Bone marrow (tissue), 2 donors: ENCODE results near the gene NGEF.
"Not testable (repeated sequence)": the region's sequence is repeated elsewhere in the genome, so short reads cannot be mapped to it uniquely, and the experiment has no call there.

ENCODE experiments used
- DNase-seq, 2 donors: peaks; one replicate each; lab custom pipeline; 2025; lab: John Stamatoyannopoulos, UW

NGEF gene

DNA sequence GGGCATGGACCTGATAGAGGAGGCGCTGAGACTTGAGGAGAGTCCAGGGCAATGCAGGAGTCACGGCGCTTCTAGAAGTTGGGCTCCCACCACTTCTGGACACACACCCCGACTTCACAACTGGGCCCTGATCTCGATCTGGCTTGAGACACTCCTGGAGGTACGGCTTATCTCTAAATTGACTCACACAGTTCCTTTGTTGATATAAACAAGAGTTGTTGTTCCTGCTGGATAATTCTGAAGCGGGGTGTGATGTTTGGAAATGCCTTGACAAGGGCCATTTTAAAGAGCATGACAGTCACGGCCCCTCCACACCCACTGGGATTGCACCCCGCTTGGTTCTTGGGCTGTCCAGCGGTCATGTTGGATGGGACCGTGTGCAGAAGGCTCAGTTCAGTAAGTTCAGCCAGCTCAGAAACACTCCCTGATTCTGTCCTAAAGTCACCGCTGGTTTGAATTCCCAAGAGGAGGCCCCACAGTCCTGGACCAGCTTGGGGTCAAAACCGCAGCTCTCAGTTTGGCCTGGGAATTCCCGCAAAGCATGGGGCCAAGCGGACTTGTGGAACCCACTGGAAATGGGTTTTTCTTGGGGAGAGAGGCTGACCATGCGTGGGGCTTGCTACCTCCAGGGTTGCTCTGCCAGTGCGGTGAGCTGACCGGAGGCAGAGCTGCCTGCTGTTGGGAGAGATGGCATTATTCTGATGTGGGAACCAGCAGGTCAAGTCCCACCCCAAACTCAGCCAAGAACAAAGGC, 10.1 kb upstream of the NGEF start:
- no peak for DNase-seq

DNA sequence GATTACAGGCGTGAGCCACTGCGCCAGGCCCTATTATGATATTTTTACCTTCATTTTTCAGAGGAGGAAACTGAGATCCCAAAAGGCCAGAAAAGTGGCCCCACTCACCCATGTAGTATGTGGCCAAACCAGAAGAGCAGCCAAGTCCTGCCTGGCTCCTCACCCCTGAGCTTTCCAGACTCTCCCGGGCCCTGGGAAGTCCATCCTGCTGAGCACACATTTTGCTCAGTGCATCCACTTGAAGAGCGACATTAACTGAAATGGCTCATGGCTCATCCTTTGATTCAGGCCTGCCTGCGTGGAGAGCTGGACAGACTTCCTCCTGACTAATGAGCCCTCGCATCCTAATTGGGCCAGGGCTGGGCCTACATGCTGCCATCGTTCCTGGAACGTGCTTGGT, 9.5 kb upstream of the NGEF start:
- no peak for DNase-seq

DNA sequence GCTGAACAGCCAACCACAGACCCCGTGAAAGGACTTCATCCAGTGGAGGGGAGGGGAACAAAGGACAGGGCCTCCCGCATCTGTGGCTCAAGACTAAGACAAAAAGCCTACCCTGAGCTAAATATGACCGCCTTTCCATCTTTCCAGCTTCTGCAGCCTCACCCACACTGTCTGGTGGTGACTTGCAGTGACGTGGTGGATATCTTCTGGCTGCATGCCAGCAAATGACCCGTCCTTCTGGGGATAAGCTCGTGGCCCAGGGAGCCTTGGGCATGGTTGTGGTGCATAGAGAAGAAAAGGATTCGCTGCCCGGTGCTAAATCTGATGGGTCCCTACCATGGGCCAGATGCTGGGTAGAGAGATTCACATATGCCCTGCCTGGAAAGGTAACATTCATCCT, 8.7 kb upstream of the NGEF start:
- no peak for DNase-seq

DNA sequence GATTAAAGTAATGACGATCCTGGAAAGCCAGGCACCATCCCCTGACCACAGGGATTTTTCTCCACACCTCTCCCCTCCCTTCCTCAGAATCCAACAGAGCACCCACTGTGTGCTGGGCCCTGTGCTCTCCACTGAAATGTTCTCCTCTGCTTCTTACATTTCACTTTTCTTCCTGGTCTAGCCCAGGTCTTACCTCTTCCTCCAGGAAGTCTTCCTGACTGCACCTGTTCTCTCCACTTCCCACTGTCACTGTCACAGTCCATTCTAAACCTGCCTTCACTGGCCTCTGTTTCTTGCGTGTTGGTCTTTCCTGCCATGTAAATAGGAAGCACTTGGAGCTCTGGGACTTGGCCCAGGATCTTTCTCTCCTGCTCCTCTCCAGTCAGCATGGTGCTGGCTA, 7.4 kb upstream of the NGEF start:
- no peak for DNase-seq

DNA sequence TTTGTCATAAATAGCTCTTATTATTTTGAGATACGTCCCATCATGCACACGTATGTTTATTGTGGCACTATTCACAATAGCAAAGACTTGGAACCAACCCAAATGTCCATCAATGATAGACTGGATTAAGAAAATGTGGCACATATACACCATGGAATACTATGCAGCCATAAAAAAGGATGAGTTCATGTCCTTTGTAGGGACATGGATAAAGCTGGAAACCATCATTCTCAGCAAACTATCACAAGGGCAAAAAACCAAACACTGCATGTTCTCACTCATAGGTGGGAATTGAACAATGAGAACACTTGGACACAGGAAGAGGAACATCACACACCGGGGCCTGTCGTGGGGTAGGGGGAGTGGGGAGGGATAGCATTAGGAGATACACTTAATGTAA, 6.6 kb upstream of the NGEF start:
- not testable (repeated sequence) for DNase-seq

DNA sequence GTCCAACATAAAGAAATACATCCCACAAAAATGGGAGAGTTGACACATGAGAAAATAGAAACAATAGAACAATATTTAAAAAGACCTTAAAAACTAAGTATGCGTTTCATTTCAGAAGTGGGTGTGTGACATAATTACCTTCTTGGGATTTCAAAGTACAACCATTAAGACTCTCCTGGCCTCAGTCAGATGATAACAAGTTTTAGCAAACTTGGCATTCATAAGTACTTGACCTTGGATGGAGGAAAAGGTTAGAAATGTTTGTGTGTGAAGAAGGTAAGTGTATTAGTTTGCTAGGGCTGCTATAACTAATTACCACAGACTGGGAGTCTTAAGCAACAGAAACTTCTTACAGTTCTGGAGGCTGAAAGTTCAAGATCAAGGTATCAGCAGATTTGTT, 4.9 kb upstream of the NGEF start:
- DNase-seq: no peak

DNA sequence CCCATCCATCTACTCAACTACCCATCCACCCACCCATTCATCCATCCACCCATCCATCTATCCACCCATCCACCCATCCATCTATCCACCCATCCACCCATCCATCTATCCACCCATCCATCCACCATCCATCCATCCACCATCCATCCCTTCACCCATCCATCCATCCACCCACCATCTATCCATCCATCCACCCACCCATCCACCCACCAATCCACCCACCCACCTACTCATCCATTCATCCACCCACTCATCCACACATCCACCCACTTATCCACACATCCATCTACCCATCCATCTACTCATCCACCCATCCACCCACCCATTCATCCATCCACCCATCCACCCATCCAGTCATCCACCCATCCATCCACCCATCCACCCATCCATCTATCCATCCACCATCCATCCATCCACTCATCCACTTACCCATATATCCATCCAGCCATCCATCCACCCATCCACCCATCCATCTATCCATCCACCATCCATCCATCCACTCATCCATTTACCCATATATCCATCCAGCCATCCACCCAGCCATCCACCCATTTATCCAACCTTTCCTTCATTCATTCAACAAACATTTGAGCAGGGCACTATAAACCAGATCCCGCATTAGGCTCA, 2.1 kb upstream of the NGEF start:
- DNase-seq: no peak

DNA sequence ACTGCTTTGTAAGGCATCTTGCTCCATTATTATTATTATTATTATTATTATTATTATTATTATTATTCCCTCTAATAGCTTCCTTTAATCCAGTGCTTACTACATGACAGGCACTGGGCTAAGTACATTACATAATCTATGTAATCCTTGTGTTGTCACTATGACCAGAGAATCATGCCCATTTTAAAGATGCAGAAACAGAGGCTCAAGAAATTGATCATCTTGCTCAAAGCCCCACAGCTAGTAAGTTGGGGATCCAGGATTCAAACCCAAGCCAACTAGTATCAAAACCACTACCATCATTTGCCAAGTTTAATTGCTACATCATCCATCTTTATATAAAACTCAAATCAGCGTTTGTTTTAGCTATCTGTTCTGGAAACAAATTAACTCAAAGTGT, 594 bp upstream of the NGEF start:
- DNase-seq: no peak

DNA sequence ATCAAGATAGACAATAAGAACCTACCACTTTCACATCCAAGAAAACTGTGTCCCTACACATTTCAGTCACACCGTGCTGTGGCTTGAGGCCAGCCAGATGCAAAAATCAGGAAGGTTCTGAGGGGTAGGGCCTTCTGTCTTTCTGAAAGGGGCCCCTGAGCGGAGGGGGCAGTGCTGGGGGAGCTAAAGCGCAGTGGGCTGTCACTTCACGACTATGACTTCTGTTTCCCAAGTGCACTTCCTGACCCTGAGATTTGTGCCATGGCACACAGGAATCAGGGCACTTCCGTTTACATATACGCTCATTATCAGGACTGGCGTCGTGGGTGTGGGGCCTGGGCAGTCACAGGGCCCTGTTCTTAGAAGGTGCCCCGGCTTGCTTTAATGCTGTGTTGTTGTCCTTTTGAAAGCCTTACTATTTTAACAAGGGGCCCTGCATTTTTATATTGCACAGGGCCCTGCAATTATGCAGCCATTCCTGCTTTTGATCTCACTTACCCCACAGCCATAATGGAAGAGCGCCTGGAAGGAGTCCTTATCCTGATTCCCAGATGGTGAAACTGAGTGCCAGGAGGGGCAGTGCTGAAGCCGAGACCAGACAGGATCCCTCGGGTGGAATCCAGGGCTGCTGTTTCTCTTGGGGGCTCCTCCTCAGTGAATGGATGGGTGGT, 620 bp downstream of the NGEF start:
- DNase-seq: no peak

DNA sequence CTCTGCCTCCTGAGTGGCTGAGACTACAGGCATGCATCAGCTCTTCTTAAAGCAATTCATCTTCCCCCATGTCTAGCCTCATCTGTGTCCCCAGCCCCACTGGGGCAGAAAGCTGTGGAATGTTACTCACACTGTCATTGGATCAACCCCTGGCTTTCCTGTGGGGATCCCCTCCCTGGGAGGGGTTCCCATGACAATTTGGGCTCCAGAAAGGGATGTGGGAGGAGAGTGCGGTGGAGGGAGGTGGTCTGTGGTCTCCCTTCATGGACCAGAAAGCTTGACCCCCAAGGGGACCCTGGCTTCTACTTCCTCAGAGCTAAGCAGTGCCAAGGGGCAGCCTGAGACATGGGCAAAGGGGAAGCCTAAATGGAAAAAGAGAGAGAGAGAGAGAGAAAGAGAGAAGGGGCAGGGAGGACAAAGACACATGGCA, 1.3 kb downstream of the NGEF start:
- no peak for DNase-seq

DNA sequence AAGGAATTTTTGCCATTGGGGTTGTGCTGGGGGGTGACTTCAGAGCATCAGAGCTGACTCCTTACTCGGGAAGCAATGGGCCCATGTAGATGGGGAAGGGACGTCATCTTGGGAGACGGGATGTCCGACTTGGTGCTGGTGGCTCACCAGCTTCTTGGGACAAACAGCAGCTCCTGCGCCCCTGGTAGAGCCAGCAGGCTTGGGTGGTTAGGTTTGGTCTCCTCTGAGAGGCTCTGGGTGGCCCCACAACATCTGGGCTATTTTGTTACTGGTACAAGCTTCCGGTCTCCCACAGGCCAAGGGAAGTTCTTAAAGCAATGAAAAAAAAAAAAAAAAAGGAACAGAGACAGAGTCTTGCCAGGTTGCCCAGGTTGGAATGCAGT, 1.8 kb downstream of the NGEF start:
- DNase-seq: no peak

DNA sequence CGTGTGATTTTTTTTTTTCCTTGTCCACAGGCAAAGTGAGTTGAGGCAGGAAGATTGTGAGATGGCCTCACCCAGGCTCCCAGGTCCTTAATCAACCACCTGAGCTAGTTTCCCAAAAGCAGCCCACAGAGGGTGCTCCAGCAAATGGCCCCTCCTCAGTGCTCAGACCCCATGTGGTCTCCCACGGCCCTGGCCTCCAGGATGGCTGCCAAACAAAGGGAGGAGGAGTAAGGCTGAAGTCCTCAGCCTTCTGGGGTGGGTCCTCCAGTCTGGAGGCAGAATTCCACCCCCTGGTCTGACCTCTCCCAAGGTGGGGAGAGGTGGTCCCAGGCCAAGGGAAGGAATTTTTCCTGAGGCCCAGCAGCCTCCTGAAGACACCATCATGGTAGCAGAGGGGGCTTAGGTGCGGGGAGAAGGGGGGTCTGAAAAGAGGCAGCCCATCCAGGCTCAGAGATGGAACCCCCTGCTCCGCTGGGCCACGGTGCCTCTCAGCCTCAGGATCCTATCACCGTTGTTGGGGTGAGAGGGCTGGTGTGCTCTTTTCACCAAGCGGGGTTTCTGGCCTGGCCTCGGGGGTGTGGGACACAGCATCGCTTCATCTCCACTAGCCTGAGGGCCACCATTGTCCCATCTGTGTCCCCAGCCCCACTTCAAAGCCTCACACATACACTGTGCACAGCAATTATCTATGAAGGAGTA, 2.3 kb downstream of the NGEF start:
- DNase-seq: no peak

DNA sequence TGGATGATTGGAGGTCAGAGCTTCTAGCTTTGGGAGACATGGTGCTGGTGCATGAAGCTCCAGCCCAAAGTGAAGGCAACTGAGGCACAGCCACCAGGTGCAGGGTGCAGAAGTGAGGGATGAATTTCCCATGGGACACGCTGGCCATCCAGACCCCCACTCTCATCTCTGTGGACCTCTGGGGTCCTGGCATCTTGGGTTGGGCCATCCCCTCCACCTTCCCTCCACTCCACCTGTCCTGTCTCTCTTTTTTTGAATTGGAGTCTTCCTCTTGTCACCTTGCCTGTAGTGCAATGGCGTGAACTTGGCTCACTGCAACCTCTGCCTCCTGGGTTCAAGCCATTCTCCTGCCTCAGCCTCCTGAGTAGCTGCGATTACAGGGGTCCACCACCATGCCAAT, 3.4 kb downstream of the NGEF start:
- no peak for DNase-seq

DNA sequence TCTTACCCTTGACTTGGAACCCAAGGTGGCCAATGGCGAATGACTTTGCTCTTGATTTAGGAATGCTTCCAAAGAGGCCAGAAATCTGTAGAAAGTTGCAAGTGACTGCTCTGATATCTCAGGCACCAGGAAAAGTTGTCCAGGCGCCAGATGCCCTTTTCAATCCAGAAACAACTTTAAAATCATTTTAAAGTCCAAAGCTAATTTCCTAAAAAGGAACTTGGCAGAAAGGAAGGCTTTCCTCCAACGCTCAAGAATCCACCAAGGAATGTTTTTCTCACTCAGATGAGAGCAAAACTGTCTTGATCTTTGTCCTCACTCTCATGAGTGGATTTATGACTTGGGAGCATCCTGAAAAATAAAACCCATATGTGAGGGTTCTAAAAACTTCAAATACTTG, 5.3 kb downstream of the NGEF start:
- no peak for DNase-seq

DNA sequence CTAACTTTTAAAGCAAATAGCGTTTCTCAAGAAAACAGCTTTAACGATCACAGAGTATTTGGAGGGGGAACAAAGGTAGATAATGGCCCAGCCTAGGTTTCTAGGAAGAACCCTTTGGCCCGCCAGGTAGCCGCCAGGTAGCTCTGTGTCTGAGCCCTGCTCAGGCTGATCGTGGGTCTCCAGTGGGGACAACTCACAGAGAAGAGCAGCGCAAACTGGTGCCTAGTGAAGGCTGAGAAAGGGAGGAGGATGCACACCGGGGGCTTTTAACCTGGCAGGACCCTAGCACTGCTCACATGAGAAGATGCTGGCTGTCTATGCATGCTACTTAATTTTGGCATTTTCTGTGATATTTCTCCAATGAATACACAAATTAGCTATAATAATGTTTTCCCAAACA, 5.8 kb downstream of the NGEF start:
- DNase-seq: no peak

DNA sequence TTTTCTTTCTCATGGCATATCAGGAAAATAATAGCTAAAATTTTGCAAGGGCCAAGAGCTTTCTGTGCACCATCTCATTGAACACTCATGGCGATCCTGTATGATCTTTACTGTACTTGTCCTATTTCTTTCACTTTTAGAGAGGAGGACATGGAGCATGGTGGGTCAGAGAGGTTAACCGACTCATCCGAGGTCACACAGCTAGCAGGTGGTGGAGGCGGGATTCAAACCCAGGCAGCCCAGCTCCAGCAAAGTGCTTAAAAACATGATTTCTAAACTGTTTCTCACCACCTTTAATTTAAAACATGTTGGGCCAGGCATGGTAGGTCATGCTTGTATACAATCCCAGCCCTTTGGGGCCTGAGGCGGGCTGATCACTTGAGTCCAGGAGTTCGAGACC, 6.4 kb downstream of the NGEF start:
- DNase-seq: no peak

DNA sequence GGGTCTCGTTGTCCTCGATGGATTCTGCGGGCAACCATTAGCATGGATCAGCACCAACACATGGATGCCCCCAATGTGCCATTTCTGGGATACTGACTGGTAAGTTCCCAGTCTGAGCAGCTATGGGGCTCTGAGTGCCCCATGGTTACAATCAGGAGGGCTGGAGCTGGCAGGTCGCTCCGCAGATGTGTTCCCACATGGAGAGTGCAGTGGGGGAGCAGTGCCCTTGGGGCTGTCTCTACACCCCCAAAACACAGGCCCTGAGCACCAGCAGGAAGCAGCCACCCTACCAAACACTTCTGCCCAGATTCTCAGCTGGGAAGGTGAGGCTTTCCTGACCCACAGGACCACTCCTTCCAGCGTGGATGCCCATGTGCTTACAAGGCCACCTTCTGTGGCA, 8.0 kb downstream of the NGEF start:
- no peak for DNase-seq

DNA sequence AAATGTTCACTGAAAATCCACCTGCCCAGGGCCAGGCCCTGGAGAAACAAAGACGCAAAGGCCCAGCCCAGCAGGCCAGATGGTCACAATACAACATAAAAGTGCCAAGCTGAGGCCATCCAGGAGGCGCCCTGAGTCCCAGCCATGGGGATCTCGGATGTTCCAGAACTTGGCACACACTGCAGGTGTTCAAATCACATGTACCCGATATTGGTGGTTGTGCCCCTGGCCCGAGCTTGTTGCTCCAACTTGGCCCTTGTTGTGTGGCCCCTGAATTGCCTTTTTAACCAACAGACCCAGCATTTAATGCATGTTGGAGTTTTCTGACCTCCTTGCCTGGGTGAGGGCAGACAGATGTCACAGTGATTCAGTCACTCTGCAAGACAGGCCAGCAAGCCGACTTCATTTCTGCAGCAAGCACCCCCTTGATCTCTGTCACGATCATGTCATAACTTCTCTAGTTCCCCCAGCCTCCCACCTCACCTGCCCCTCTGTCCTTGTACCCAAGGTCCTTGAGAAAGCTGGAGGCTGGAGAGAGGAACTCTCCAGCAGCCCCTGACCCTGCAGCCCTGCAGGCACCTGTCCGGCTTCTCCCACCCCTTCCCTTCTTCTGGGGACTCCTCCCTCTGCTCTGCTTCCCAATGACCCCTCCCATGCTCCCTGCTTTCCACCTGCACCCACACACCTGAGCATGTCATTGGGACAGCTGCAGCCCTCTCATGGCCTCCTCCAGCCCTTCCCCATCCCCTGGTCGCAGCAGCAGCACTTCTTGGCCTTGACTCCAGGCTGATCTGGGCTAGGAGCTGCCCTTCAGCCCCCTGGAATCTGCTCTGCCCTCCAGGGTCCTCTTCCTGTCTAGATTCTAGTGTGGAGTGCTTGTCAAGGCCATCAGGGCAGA, 9.1 kb downstream of the NGEF start:
- DNase-seq: no peak

DNA sequence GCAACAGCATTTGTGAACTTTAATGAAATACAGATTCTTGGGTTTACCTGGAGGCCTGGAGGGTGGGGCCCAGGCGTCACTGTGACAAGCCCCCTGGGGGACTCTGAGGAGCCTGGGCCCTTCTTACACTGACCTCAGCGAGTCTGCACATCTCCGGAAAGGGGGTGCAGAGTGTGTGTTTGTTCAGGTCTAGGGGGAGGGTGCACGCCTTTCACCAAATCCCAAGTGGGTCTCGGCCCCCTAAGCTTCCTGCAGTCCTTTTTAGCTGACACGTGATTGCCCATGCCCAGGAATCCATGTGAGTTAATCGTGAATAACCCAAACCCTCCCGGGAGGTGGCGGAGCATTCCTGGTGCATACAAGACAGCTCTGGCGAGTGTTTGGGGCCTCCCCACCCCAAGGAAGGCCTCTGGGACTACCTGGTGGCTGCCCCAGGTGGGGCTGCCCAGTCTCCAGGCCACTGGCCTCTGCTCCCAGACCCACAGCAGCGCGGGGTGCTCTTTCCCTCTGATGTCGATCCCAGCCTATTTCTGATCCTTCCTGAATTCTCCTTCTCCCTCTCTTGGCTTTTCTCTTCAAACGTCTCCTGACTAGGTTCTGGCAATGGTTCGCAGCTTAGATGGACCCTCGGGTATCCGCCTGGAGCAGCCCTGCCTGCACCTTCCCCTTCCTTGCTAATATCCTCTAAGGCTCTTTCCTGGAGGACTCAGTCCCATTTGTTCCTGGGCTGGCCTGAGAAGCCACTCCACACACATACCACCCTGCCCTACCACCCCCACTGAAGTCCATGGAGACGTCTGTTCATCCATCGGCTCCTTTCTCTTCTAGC, 10.0 kb downstream of the NGEF start:
- DNase-seq: no peak

DNA sequence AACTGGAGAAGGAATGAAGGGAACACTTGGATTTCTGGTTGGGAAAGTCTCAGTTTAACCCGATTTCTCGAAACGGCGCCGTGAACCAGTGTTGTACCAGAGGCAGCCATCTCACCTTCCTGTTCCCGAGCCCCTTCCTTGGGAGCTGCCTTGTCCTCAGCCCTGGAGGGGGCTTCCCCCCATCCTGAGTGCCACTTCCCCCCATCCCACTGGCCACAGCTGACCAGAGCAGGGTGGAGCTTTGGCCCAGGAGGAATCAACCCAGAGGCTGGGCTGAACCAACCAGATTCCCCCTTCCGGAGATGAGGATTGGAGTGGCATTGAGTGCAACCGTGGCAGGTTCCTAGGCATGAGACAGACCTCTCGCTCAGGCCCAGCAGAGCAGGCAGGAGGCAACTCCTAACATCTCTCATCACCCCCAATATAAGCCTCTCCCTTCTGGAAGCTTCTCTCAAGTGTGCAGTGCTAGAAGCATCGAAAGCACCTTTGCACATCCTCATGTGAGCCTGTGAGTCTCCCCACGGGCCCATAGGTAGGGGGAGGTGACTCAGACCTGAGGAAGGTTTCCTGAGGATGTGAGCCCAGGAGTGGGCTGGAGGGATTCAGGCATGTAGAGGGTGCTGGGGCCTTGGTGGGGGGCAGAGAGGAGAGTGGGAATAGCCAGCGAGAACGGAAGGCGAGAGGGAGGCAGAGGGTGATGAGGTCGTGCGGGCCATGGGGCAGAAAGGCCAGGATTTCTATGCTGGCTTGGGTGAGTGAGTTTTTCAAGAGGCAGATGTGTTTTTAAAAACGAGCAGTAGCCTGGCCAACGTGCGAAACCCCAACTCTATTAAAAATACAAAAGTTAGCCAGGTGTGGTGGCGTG, 11.9 kb downstream of the NGEF start:
- no peak for DNase-seq
